Thoracic aorta (tissue), 2 donors: ENCODE measurements around the gene EPHA6. TPM values are rescaled to one million over a fixed set of nuclear protein-coding genes. Genes with fewer than 3 reads are reported as not detected.
"Not testable (repeated sequence)": the region's sequence is repeated elsewhere in the genome, so short reads cannot be mapped to it uniquely, and the experiment has no call there.

Experiments
- ATAC-seq: fragments of 150-250 bp; one replicate; pipeline ENCODE4 v1.8.0; 2017; ENCODE audit warnings: low read depth; ENCODE audit not compliant: insufficient number of reproducible peaks, low FRiP score
- DNase-seq: peaks from one replicate; pipeline ENCODE4 v3.0.0-alpha.2; 2020; ENCODE audit warnings: low spot score
- H3K27ac ChIP-seq, 2 donors: fragments of 200-600 bp; sonication (generic); 1 replicate in 1 of 2; 2 replicates in 1 of 2; pipeline ENCODE4 v1.5.1; 2016; ENCODE audit warnings: mild to moderate bottlenecking in 2 of 2, moderate library complexity in 2 of 2
- H3K27me3 ChIP-seq: fragments of 200-600 bp; sonication (generic); replicated peaks from 2 replicates; pipeline ENCODE4 v1.6.0; 2016; ENCODE audit warnings: mild to moderate bottlenecking; ENCODE audit not compliant: insufficient read depth
- H3K36me3 ChIP-seq: fragments of 200-600 bp; sonication (generic); one replicate; pipeline ENCODE4 v1.5.1; 2016
- H3K4me1 ChIP-seq, 2 donors: fragments of 200-600 bp; sonication (generic); 1 replicate in 1 of 2; 2 replicates in 1 of 2; pipeline versions ENCODE4 v1.5.1 to v1.6.0; 2016; ENCODE audit warnings: low read depth in 2 of 2, mild to moderate bottlenecking in 1 of 2; ENCODE audit not compliant: control insufficient read depth in 1 of 2
- H3K4me3 ChIP-seq: fragments of 200-600 bp; sonication (generic); 2 replicates; pipeline ENCODE4 v1.5.1; 2016; ENCODE audit warnings: mild to moderate bottlenecking
- H3K9me3 ChIP-seq: fragments of 200-600 bp; sonication (generic); 2 replicates; pipeline ENCODE4 v1.5.1; 2016
- total RNA-seq, 2 donors: library from RNA; depleted of rRNA; stranded (reverse); fragments of >200 nt; gene quantifications; one replicate each; pipeline versions ENCODE4 v1.1.0 to v1.2.3, GENCODE V29; 2016
- TF ChIP-seq, protein P1 (sequence below): fragments of 200-600 bp; sonication (generic); IDR thresholded peaks from one replicate; pipeline ENCODE4 v1.5.1; 2019; ENCODE audit warnings: antibody characterized with exemption

EPHA6 gene
- total RNA-seq, 2 donors from 2014 or later, result 0.71 to 3.2 TPM

GRCh38 chr3:97265237-97266005, 451.0 kb downstream of the EPHA6 start:
- no peaks in the 10 kb centered on the region for H3K27me3 ChIP-seq
- DNase-seq, result no peak
- no peak for ATAC-seq

GRCh38 chr3:97269202-97269601, 454.8 kb downstream of the EPHA6 start:
- Histone ChIP-seq H3K27ac (no peak overlapping the region), H3K4me1 (no peaks in the 10 kb centered on the region), H3K27me3 (no peaks in the 10 kb centered on the region), H3K9me3 (no peaks in the 10 kb centered on the region), H3K4me3 (no peak overlapping the region), H3K36me3 (no peaks in the 10 kb centered on the region)
- no peak for DNase-seq
- TF ChIP-seq, protein P1, sequence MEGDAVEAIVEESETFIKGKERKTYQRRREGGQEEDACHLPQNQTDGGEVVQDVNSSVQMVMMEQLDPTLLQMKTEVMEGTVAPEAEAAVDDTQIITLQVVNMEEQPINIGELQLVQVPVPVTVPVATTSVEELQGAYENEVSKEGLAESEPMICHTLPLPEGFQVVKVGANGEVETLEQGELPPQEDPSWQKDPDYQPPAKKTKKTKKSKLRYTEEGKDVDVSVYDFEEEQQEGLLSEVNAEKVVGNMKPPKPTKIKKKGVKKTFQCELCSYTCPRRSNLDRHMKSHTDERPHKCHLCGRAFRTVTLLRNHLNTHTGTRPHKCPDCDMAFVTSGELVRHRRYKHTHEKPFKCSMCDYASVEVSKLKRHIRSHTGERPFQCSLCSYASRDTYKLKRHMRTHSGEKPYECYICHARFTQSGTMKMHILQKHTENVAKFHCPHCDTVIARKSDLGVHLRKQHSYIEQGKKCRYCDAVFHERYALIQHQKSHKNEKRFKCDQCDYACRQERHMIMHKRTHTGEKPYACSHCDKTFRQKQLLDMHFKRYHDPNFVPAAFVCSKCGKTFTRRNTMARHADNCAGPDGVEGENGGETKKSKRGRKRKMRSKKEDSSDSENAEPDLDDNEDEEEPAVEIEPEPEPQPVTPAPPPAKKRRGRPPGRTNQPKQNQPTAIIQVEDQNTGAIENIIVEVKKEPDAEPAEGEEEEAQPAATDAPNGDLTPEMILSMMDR, result no peak
- no peak for ATAC-seq

More at GRCh38 chr3:97265237-97266005, 451.0 kb downstream of the EPHA6 start:
- Histone ChIP-seq H3K9me3 (no peaks in the 10 kb centered on the region), H3K27ac (no peak overlapping the region), H3K36me3 (no peaks in the 10 kb centered on the region), H3K4me3 (no peak overlapping the region), H3K4me1 (no peaks in the 10 kb centered on the region)
- TF ChIP-seq, protein P1, result no peak

GRCh38 chr3:97276879-97277550, 462.6 kb downstream of the EPHA6 start:
- not testable (repeated sequence) for ATAC-seq, H3K9me3 ChIP-seq, H3K27me3 ChIP-seq, H3K4me3 ChIP-seq, H3K36me3 ChIP-seq, DNase-seq, H3K4me1 ChIP-seq, H3K27ac ChIP-seq

DNA sequence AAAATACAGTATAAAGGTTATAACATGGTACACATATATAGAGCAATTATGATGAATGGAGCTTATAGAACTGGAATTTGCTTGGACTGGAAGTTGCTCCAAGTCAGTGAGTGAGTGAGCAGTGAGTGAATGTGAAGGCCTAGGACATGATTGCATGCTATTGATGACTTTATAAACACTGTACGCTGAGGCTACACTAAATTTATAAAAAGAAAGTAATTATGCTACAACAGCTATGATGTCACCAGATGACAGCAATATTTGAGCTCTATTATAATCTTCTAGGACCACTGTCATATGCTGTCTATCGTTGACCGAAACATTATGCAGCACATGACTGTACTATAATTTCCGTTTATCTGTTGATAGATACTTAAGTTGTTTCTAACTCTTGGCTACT, 463.3 kb downstream of the EPHA6 start:
- DNase-seq (no peak), ATAC-seq (no peak)
- Histone ChIP-seq H3K27ac (no peak overlapping the region), H3K4me1 (no peaks in the 10 kb centered on the region), H3K27me3 (no peaks in the 10 kb centered on the region), H3K9me3 (no peaks in the 10 kb centered on the region), H3K36me3 (no peaks in the 10 kb centered on the region), H3K4me3 (no peak overlapping the region)
- TF ChIP-seq, protein P1, result no peak

DNA sequence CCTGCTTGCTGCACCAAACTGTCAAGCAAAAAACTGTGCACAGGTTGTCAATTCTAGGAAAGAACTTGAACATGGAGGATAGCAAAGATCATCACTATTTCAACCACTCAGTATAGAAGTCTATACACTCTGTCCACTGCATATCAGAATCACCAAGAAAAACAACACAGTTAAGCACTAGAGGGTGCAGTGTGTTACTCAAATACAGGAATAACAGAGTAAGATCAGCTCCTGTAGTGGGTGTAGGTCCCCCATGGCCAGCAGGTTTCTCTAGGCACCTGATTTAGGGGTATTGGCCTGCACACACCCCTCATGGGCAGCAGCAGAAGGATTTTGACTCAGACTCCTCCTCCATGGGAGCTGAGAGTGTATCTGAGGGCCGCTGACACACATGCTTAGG, 464.1 kb downstream of the EPHA6 start:
- Histone ChIP-seq H3K4me3 (no peak overlapping the region), H3K27ac (no peak overlapping the region), H3K27me3 (no peaks in the 10 kb centered on the region), H3K9me3 (no peaks in the 10 kb centered on the region), H3K36me3 (no peaks in the 10 kb centered on the region), H3K4me1 (no peaks in the 10 kb centered on the region)
- TF ChIP-seq, protein P1, result no peak
- ATAC-seq, result no peak
- no peak for DNase-seq
